ENCODE results near the gene CCDC93.

The CCDC93 gene

DNA sequence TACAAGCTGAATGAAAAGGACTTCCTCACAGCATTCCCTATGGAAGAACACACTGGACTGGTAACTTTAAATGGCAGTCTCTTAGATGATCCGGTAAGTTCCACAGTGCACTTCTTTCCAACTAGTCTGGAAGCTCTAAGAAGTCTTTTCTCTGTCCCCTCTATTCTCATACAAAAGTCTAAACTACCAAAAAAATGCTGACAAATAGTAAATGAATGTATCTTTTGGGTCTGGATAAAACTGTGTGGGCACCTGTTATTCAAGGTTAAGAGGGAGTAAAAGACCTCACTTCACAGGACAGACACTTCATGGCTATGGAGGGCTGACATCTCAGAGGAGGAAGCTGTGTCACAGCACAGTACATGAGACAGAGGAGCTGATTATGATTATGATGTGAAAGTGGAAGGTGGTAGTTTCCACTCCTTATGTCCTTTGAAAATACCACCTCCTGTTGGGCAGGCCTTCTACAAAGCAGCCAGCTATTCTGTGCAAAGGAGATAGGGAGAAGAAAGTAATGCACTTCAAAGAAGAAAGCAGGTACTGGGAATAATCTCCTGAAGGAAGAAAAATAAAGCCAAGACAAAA, 23.9 kb downstream of the CCDC93 start:
- no peak for DNase-seq (ENCODE audit: low spot score)

GRCh38 chr2:117987121-117987520, 26.7 kb downstream of the CCDC93 start:
- no peak for DNase-seq (ENCODE audit: low spot score)

GRCh38 chr2:117985092-117985491, 28.8 kb downstream of the CCDC93 start:
- no peak for DNase-seq (ENCODE audit: low spot score)

- DNase-seq (ENCODE audit: low spot score): no peak
These were observed 29.7 kb downstream of the CCDC93 start for GRCh38 chr2:117984208-117984607.

- no peak for DNase-seq (ENCODE audit: low spot score)
These were observed 30.8 kb downstream of the CCDC93 start for GRCh38 chr2:117983040-117983439.

GRCh38 chr2:117982376-117983033, 31.4 kb downstream of the CCDC93 start:
- DNase-seq (ENCODE audit: low spot score): no peak

GRCh38 chr2:117981810-117982209, 32.1 kb downstream of the CCDC93 start:
- DNase-seq (ENCODE audit: low spot score): no peak

DNA sequence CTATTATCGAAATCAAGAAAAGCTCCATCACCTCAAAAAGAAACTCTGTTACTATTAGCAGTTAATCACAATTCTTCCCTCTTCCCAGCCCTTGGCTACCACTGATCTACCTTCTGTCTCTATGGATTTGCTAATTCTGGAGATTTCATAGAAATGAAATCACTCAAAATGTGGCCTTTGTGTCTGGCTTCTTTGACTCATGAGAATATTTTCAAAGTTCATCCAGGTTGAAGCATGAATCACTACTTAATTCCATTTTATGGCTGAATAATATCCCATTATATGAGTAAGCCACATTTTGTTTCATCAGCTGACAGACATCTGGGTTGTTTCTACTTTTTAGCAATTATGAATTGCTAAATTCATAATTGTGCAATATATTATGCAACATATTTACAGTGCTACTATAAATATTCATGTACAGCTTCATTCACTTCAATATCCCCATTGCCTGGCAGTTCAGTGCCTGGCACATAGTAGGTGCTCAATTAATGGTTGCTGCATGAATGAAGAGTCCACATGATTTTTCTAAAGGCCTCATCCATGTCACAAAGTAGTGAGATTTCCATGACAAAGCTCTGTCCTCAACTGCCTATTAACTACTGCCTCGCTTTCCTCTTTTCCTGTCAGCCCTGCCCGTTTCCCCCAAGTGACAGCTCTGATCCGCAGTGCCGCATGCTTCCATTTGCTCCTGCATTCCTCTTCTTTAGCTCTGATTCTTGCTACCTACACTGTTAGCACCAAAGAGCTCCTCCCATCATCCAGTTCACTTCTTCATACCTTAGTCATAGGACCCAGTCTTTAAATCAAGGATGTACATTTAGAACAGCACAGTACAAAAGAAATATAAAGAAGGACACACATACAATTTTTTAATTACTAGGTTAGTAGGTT, 32.8 kb downstream of the CCDC93 start:
- no peak for DNase-seq (ENCODE audit: low spot score)

GRCh38 chr2:117979911-117980701, 33.8 kb downstream of the CCDC93 start:
- no peak for DNase-seq (ENCODE audit: low spot score)

- DNase-seq (ENCODE audit: low spot score): no peak
These were observed 36.2 kb downstream of the CCDC93 start for GRCh38 chr2:117977696-117978095.

DNA sequence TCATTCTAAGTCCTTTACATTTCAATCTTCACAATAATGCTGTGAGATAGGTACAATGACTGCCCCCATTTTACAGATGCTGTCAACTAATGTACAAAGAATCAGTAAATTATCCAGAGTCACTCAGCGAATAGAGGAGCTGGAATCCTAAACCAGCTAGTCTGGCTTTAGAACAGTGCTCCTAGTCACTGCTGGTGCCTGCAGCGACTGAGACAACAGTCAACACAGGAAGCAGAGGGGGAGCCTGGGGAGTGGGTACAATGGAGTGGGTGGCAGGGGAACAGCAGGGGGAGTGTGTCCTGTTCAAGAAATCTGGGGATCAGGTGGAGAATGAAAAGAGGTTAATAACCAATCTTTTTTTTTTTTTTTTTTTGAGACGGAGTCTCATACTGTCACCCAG, 37.3 kb downstream of the CCDC93 start:
- DNase-seq (ENCODE audit: low spot score): no peak

GRCh38 chr2:117973498-117974082, 40.3 kb downstream of the CCDC93 start:
- DNase-seq (ENCODE audit: low spot score): no peak

DNA sequence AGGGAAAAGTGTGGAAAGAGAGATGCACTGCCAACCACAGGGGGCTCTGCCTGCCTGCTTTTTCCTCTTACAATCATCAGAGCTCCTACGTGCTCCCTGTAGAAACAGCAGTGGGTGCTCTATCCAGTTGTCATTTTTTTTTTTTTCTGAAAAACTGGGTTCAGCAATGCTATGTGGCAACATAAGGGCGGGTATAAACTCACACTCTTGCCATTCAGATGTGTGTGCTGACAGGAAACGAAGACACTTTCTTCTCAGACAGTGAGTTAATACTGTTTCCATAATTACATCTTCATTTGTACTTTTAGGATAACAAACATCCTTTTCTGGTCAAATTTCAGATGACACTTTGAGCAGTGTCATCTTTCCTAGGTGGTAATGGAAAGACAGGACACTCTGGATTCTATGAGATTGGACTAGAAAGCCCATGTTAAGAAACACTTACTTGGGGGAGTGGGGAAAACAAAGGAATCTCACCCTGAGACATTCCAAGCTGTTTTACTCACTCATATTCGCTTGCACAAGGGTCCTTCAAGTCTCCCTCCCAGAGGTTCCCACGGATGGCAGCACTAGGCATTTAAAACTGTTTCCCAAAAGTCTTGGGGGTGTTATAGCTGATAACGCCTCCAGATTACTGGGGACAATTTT, 41.3 kb downstream of the CCDC93 start:
- DNase-seq (ENCODE audit: low spot score): no peak

DNA sequence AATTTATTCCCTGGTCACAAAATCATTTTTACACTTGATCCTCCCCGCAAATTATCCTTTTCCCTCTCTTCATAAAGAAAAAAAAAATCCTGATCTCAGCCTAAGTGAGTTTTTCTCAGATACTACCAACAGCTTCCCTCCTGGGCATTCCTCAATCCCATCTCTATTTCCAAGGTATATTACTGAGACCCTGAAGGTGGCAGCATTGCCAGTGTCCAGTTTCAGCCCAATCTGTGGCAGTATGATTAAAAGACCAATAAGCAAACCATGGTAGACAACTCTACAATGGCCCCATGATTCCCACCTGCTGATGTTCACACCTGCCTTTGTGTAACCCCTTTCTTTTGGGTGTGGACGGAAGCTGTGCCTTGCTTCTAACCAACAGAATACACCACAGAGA, 45.1 kb downstream of the CCDC93 start:
- DNase-seq (ENCODE audit: low spot score): no peak

GRCh38 chr2:117967977-117968718, 45.7 kb downstream of the CCDC93 start:
- DNase-seq (ENCODE audit: low spot score): no peak

GRCh38 chr2:117963446-117963845, 50.4 kb downstream of the CCDC93 start:
- DNase-seq (ENCODE audit: low spot score): no peak

DNA sequence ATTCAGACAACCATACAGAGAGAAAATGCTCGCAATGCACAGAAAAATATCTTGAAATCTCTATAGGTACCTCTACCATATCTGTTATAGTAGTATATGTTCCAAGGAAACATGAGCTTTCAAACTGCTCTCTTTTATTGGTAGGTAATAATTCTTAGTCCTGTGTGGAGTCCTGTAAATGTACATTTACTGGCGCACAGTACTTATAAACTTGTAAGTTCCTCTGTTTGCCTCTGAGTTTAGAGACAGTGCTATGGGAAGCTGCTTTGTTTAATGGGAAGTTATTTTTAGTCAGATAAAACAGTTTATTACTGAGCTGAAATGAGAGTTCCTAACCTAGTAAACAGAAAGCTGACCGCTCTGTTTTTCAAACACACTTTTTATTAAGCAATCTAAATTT, 52.7 kb downstream of the CCDC93 start:
- no peak for DNase-seq (ENCODE audit: low spot score)

DNA sequence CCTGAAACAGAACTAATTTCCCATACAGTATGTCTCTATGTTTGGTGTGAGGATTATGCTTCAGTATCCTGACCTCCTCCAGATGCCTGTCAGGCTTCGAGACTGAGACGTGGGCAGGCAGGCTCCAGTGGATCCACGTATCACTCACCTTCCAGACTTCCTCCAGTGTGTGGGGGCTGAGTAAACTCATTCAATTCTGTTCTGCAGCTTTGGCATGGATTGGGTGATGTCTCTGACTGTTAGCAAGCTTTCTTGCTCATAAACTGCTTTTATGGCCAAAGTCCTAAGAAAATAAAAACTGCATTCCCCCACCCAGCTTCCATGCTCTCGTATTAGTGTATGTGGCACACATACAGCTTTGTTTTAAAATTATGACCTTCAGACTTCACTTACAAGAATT, 53.6 kb downstream of the CCDC93 start:
- no peak for DNase-seq (ENCODE audit: low spot score)

DNA sequence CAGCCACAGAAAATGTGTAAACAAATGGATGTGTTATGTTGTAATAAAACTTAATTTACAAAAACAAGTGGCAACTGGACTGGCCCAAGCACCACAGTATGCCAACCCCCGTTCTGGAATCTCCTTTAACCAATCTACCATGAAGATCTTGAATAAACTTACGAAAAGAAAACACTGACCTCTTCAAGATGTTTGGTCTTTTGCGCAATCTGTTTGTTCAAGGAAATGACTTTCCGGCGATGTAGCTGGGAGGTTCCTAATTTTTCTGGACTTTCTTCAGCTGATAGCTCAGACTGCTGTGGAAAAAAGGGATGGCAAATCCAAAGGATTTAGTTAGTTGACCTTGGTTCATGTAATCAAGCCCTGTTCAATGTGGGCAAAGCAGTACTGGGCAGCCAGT, 55.7 kb downstream of the CCDC93 start:
- no peak for DNase-seq (ENCODE audit: low spot score)

DNA sequence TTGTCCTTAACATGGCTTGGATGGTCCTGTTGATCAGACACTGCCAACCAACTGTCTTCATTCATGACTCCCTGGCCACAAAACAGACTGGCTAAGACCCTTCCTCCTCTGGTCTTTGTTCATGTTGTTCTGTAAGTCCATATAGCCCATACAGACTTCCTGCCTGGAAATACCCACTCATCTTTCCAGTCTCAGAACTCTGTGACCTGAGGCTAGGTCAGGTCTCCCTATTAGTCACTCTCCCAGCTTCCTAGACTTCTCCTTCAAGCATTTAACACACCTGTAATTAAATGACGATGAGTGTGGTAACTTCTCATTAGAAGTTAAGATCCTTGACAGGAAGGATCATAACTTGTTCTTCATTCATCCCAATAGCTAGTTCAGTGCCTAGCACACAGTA, 56.3 kb downstream of the CCDC93 start:
- no peak for DNase-seq (ENCODE audit: low spot score)
